SU-DHL-6 (cell line): Measurements from ENCODE around the gene SIM2.

Source experiments
- EZH2phosphoT487 ChIP-seq: fragments of 200-600 bp; sonication (generic), shearing (Covaris generic); conservative IDR thresholded peaks from 2 replicates; pipeline ENCODE4 v1.6.1; 2018; ENCODE audit warnings: mild to moderate bottlenecking, antibody characterized with exemption, low read length, moderate library complexity, mixed read lengths
- TF ChIP-seq, protein P1 (sequence below): fragments of 200-600 bp; sonication (generic); IDR thresholded peaks from one replicate; pipeline ENCODE4 v1.5.1; 2017; ENCODE audit warnings: antibody characterized with exemption, mild to moderate bottlenecking, low read length, moderate library complexity; ENCODE audit not compliant: insufficient read depth, poor library complexity, severe bottlenecking

DNA sequence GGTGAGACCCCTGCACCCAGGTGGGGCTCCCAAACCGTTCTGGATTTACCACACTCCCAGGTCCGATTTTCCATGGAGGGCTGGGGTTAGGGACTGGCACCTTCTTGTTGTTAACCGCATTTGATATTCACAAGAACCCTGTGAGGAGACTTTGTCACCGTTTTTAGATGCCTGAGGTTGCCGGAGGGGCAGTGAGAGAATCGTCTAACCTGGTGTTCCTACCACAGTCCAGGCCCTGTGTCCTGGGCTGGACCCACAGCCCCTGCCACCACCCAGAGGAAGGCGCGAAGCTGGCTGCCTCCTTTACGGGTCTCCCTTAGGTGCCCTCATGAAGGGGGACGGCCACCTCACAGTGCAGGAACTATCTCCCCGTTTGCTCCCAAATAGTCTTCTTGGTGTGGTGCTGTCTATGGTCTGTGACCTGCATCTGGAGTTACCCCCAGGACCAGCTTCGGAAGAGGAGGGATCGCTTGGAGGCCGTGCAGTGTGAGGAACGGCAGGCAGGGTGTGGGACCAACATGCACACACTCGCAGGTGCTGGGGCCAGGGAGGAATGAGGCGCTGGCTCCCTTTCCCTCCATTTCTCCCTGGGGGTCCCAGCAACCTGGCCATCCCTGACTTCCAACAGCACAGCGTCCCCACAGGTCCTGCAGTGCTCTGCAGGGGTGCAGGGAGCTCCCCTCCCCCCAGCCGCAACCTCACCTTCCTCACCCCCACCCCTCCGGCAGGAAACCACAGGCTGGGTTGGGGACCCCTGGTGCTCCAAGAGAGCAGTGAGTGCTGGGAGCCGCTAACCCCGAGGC lies 7.0 kb downstream of the SIM2 start:
- TF ChIP-seq, protein P1, sequence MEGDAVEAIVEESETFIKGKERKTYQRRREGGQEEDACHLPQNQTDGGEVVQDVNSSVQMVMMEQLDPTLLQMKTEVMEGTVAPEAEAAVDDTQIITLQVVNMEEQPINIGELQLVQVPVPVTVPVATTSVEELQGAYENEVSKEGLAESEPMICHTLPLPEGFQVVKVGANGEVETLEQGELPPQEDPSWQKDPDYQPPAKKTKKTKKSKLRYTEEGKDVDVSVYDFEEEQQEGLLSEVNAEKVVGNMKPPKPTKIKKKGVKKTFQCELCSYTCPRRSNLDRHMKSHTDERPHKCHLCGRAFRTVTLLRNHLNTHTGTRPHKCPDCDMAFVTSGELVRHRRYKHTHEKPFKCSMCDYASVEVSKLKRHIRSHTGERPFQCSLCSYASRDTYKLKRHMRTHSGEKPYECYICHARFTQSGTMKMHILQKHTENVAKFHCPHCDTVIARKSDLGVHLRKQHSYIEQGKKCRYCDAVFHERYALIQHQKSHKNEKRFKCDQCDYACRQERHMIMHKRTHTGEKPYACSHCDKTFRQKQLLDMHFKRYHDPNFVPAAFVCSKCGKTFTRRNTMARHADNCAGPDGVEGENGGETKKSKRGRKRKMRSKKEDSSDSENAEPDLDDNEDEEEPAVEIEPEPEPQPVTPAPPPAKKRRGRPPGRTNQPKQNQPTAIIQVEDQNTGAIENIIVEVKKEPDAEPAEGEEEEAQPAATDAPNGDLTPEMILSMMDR, result no peak
- TF ChIP-seq EZH2phosphoT487, result no peak
